Testis (tissue), 3 donors: Measurements from ENCODE around the gene ADAMTS15. TPM values are rescaled to one million over a fixed set of nuclear protein-coding genes. Genes with fewer than 3 reads are reported as not detected.

Source experiments
- DNase-seq: peaks from one replicate; pipeline ENCODE4 v3.0.0-alpha.2; 2019
- H3K27ac ChIP-seq, 2 donors: fragments of 200-600 bp; sonication (generic); one replicate each; pipeline ENCODE4 v1.5.1; 2019
- H3K27me3 ChIP-seq: fragments of 200-600 bp; sonication (generic); one replicate; pipeline ENCODE4 v1.5.1; 2019
- H3K36me3 ChIP-seq: fragments of 200-600 bp; sonication (generic); one replicate; pipeline ENCODE4 v1.5.1; 2017; ENCODE audit warnings: low read depth; ENCODE audit errors: missing control alignments
- H3K4me1 ChIP-seq: fragments of 200-600 bp; sonication (generic); one replicate; pipeline ENCODE4 v1.5.1; 2019
- H3K4me3 ChIP-seq, 2 donors: fragments of 200-600 bp; sonication (generic); one replicate each; pipeline ENCODE4 v1.5.1; 2017 to 2019
- H3K9me3 ChIP-seq: fragments of 200-600 bp; sonication (generic); one replicate; pipeline ENCODE4 v1.5.1; 2017
- CTCF ChIP-seq, 3 experiments: fragments of 450-650 bp in 2 of 3; fragments of 200-600 bp in 1 of 3; sonication (generic) in 1 of 3; IDR thresholded peaks; one replicate each; pipeline ENCODE4 v1.5.1; 2016 to 2019; ENCODE audit warnings: antibody characterized with exemption in 3 of 3, mild to moderate bottlenecking in 2 of 3, moderate library complexity in 1 of 3
- POLR2A ChIP-seq: fragments of 450-650 bp; IDR thresholded peaks from one replicate; pipeline ENCODE4 v1.6.1; 2017; ENCODE audit warnings: antibody characterized with exemption, mild to moderate bottlenecking, moderate library complexity
- WGBS, 2 donors: methylation state at CpG; one replicate each; pipeline ENCODE4 v1.1.5; 2018; 5-methylcytosine and 5-hydroxymethylcytosine counted together
- intact Hi-C: fragments of 100-400 bp; cut with DNase I; formaldehyde crosslinking; loops from one replicate; pipeline ENCODE4 v1.15.1; 2023; ENCODE audit warnings: low total_unique reads
- polyA plus RNA-seq: library from polyadenylated mRNA; stranded (reverse); fragments of 350-450 nt; fragmentation: Illumina TruSeq; extraction: RNeasy Lipid Tissue Mini Kit (QIAGEN cat#74804); gene quantifications from one replicate; pipeline ENCODE4 v1.2.3, GENCODE V29; 2014; ENCODE audit warnings: low read depth, low replicate concordance; ENCODE audit not compliant: insufficient read depth
- total RNA-seq, 2 donors: library from RNA; depleted of rRNA; stranded (reverse); fragments of >200 nt; gene quantifications; one replicate each; pipeline ENCODE4 v1.2.3, GENCODE V29; 2016

Gene ADAMTS15
- total and polyA plus RNA-seq, 3 donors from 2014 or later, result 2.7 to 5.7 (median 2.8) TPM

- TF ChIP-seq CTCF (IDR thresholded peaks at IDR 0.05) (no peak), POLR2A (no peak)
- Histone ChIP-seq H3K9me3 (no peaks in the 10 kb centered on the region), H3K4me1 (peaks cover 24% of the 10 kb centered on the region), H3K27me3 (no peaks in the 10 kb centered on the region), H3K27ac (no peak overlapping the region), H3K36me3 (no peaks in the 10 kb centered on the region), H3K4me3 (no peak overlapping the region)
- WGBS, 2 donors, result 89 to 96% methylated on average over 7 to 21 of the region's 21 CpGs
- DNase-seq, result no peak
- intact Hi-C loops, result no loop called here
Measured at GRCh38 chr11:130473795-130474377, 25.4 kb downstream of the ADAMTS15 start.

GRCh38 chr11:130474637-130475400 is 26.4 kb downstream of the ADAMTS15 start:
- no peak overlapping the region for H3K27ac ChIP-seq
- no peaks in the 10 kb centered on the region for H3K36me3 ChIP-seq
- no peaks in the 10 kb centered on the region for H3K9me3 ChIP-seq
- no peak for TF ChIP-seq POLR2A
- no peak for TF ChIP-seq CTCF (IDR thresholded peaks at IDR 0.05)
- WGBS, 2 donors, result 90 to 93% methylated on average over 11 to 12 of the region's 12 CpGs
- H3K4me3 ChIP-seq, result no peak overlapping the region
- no peaks in the 10 kb centered on the region for H3K27me3 ChIP-seq
- peaks cover 28% of the 10 kb centered on the region for H3K4me1 ChIP-seq
- intact Hi-C loops, result no loop called here
- no peak for DNase-seq

- intact Hi-C loops, result no loop called here
- 90 to 92% methylated on average over 8 to 10 of the region's 10 CpGs for WGBS, 2 donors
- Histone ChIP-seq H3K27ac (no peak overlapping the region), H3K4me3 (no peak overlapping the region), H3K4me1 (peaks cover 28% of the 10 kb centered on the region), H3K36me3 (no peaks in the 10 kb centered on the region), H3K27me3 (no peaks in the 10 kb centered on the region), H3K9me3 (no peaks in the 10 kb centered on the region)
- TF ChIP-seq POLR2A, result no peak
- no peak for TF ChIP-seq CTCF (IDR thresholded peaks at IDR 0.05)
- no peak for DNase-seq
Measured at GRCh38 chr11:130475426-130476053, 27.1 kb downstream of the ADAMTS15 start.

- intact Hi-C loops, result no loop called here
- no peak for TF ChIP-seq CTCF (IDR thresholded peaks at IDR 0.05)
- TF ChIP-seq POLR2A, result no peak
- Histone ChIP-seq H3K27ac (no peak overlapping the region), H3K4me1 (peaks cover 28% of the 10 kb centered on the region), H3K36me3 (no peaks in the 10 kb centered on the region), H3K4me3 (no peak overlapping the region), H3K9me3 (no peaks in the 10 kb centered on the region), H3K27me3 (no peaks in the 10 kb centered on the region)
- no peak for DNase-seq
- WGBS, 2 donors, result 79 to 88% methylated on average over 9 to 12 of the region's 12 CpGs
Measured at GRCh38 chr11:130476200-130476921, 27.9 kb downstream of the ADAMTS15 start.
